ENCODE data around the gene YRDC.

YRDC gene

DNA sequence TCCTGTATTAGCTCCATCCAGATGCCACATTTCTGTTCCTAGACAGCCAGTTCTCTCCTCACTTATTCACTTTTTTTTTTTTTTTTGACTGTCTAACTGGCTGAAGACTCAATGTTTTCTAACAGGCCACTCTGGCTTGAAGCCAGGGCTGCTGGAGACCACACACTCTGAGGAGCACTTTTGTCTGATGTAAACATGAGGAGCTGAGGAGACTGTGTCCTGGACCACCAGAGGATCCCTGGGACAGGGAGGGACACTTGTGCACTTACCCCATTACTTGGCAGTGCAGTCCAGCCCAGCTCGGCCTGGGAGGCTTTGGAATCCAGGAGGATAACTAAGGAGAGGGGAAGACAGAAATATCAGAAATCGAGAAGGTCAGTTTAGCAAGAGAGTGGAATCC lies 45.5 kb downstream of the YRDC start:
- H4K8ac ChIP-seq (ENCODE audit: low read depth, low read length), result no peak overlapping the region
- H3K4me3 ChIP-seq (ENCODE audit: low read depth, low read length), result no peak overlapping the region
- H2AK5ac ChIP-seq (ENCODE audit: low read length), result no peak overlapping the region
- no peaks in the 10 kb centered on the region for H3K79me2 ChIP-seq (ENCODE audit: control insufficient read depth, insufficient read depth, low read length, poor library complexity)
- H3K9ac ChIP-seq (ENCODE audit: low read length), result no peak overlapping the region
- no peaks in the 10 kb centered on the region for H3K79me1 ChIP-seq (ENCODE audit: low read length)
- H2BK12ac ChIP-seq (ENCODE audit: low read length), result no peak overlapping the region
- no peak overlapping the region for H2AFZ ChIP-seq (ENCODE audit: insufficient read depth, low read length, poor library complexity)
- no peak overlapping the region for H3K14ac ChIP-seq (ENCODE audit: low read length)
- no peak overlapping the region for H4K12ac ChIP-seq (ENCODE audit: low read depth, low read length)
- H3K9me3 ChIP-seq (ENCODE audit: insufficient read depth, low read depth, low read length), result peaks cover 12% of the 10 kb centered on the region
- peaks cover 31% of the 10 kb centered on the region for H3K27me3 ChIP-seq (ENCODE audit: insufficient read depth, low read length)
- no peak overlapping the region for H4K91ac ChIP-seq (ENCODE audit: low read depth, low read length)
- no peak overlapping the region for H3K4ac ChIP-seq (ENCODE audit: low read depth, low read length)
- H3K23ac ChIP-seq (ENCODE audit: low read length), result no peak overlapping the region
- H2BK5ac ChIP-seq (ENCODE audit: low read depth, low read length, poor library complexity), result no peak overlapping the region
- H3K4me1 ChIP-seq (ENCODE audit: control insufficient read depth in 1 of 2, insufficient read depth in 2 of 2, low read length in 2 of 2), result no peaks in the 10 kb centered on the region
- no CpG with 5 or more reads among the region's 2 CpGs for WGBS (ENCODE audit: extremely low coverage, insufficient coverage, insufficient read length)
- no peak overlapping the region for H3K27ac ChIP-seq (ENCODE audit: low read depth, low read length)
- no peak overlapping the region for H3K18ac ChIP-seq (ENCODE audit: low read length)
- no peaks in the 10 kb centered on the region for H3K36me3 ChIP-seq (ENCODE audit: control insufficient read depth in 1 of 2, insufficient read depth in 2 of 2, low read length in 2 of 2)
- no peak overlapping the region for H3K4me2 ChIP-seq (ENCODE audit: low read length)
- H2BK120ac ChIP-seq (ENCODE audit: insufficient read depth, low read length, poor library complexity), result no peak overlapping the region
- DNase-seq, result no peak

GRCh38 chr1:37761416-37762095 lies 46.5 kb downstream of the YRDC start:
- no peak overlapping the region for H2BK12ac ChIP-seq (ENCODE audit: low read length)
- no peaks in the 10 kb centered on the region for H3K36me3 ChIP-seq (ENCODE audit: control insufficient read depth in 1 of 2, insufficient read depth in 2 of 2, low read length in 2 of 2)
- no peak overlapping the region for H2BK120ac ChIP-seq (ENCODE audit: insufficient read depth, low read length, poor library complexity)
- H3K4me1 ChIP-seq (ENCODE audit: control insufficient read depth in 1 of 2, insufficient read depth in 2 of 2, low read length in 2 of 2), result no peaks in the 10 kb centered on the region
- no peak overlapping the region for H4K12ac ChIP-seq (ENCODE audit: low read depth, low read length)
- H4K8ac ChIP-seq (ENCODE audit: low read depth, low read length), result no peak overlapping the region
- peaks cover 30% of the 10 kb centered on the region for H3K27me3 ChIP-seq (ENCODE audit: insufficient read depth, low read length)
- DNase-seq, result no peak
- WGBS (ENCODE audit: extremely low coverage, insufficient coverage, insufficient read length), result no CpG with 5 or more reads among the region's 68 CpGs
- no peak overlapping the region for H3K27ac ChIP-seq (ENCODE audit: low read depth, low read length)
- H2AFZ ChIP-seq (ENCODE audit: insufficient read depth, low read length, poor library complexity), result no peak overlapping the region
- no peak overlapping the region for H3K9ac ChIP-seq (ENCODE audit: low read length)
- no peak overlapping the region for H3K4me2 ChIP-seq (ENCODE audit: low read length)
- H3K23ac ChIP-seq (ENCODE audit: low read length), result no peak overlapping the region
- no peak overlapping the region for H3K4ac ChIP-seq (ENCODE audit: low read depth, low read length)
- no peaks in the 10 kb centered on the region for H3K79me2 ChIP-seq (ENCODE audit: control insufficient read depth, insufficient read depth, low read length, poor library complexity)
- H2BK5ac ChIP-seq (ENCODE audit: low read depth, low read length, poor library complexity), result no peak overlapping the region
- H4K91ac ChIP-seq (ENCODE audit: low read depth, low read length), result no peak overlapping the region
- no peak overlapping the region for H3K14ac ChIP-seq (ENCODE audit: low read length)
- H3K79me1 ChIP-seq (ENCODE audit: low read length), result no peaks in the 10 kb centered on the region
- H2AK5ac ChIP-seq (ENCODE audit: low read length), result no peak overlapping the region
- H3K9me3 ChIP-seq (ENCODE audit: insufficient read depth, low read depth, low read length), result peaks cover 11% of the 10 kb centered on the region
- H3K18ac ChIP-seq (ENCODE audit: low read length), result no peak overlapping the region
- no peak overlapping the region for H3K4me3 ChIP-seq (ENCODE audit: low read depth, low read length)

GRCh38 chr1:37759451-37759850 lies 48.6 kb downstream of the YRDC start:
- H3K9ac ChIP-seq (ENCODE audit: low read length), result no peak overlapping the region
- H3K23ac ChIP-seq (ENCODE audit: low read length), result no peak overlapping the region
- no peak overlapping the region for H3K4me2 ChIP-seq (ENCODE audit: low read length)
- no peaks in the 10 kb centered on the region for H3K4me1 ChIP-seq (ENCODE audit: control insufficient read depth in 1 of 2, insufficient read depth in 2 of 2, low read length in 2 of 2)
- H3K18ac ChIP-seq (ENCODE audit: low read length), result no peak overlapping the region
- H4K8ac ChIP-seq (ENCODE audit: low read depth, low read length), result no peak overlapping the region
- no peak overlapping the region for H2BK5ac ChIP-seq (ENCODE audit: low read depth, low read length, poor library complexity)
- no peaks in the 10 kb centered on the region for H3K36me3 ChIP-seq (ENCODE audit: control insufficient read depth in 1 of 2, insufficient read depth in 2 of 2, low read length in 2 of 2)
- H2BK120ac ChIP-seq (ENCODE audit: insufficient read depth, low read length, poor library complexity), result no peak overlapping the region
- no peak overlapping the region for H2AK5ac ChIP-seq (ENCODE audit: low read length)
- no CpG with 5 or more reads among the region's 2 CpGs for WGBS (ENCODE audit: extremely low coverage, insufficient coverage, insufficient read length)
- H3K14ac ChIP-seq (ENCODE audit: low read length), result no peak overlapping the region
- H3K79me1 ChIP-seq (ENCODE audit: low read length), result no peaks in the 10 kb centered on the region
- no peaks in the 10 kb centered on the region for H3K79me2 ChIP-seq (ENCODE audit: control insufficient read depth, insufficient read depth, low read length, poor library complexity)
- no peak overlapping the region for H2BK12ac ChIP-seq (ENCODE audit: low read length)
- no peak overlapping the region for H2AFZ ChIP-seq (ENCODE audit: insufficient read depth, low read length, poor library complexity)
- H3K27ac ChIP-seq (ENCODE audit: low read depth, low read length), result no peak overlapping the region
- H3K9me3 ChIP-seq (ENCODE audit: insufficient read depth, low read depth, low read length), result peaks cover 2% of the 10 kb centered on the region
- no peak overlapping the region for H4K12ac ChIP-seq (ENCODE audit: low read depth, low read length)
- no peak overlapping the region for H4K91ac ChIP-seq (ENCODE audit: low read depth, low read length)
- H3K27me3 ChIP-seq (ENCODE audit: insufficient read depth, low read length), result peaks cover 21% of the 10 kb centered on the region
- DNase-seq, result no peak
- no peak overlapping the region for H3K4me3 ChIP-seq (ENCODE audit: low read depth, low read length)
- H3K4ac ChIP-seq (ENCODE audit: low read depth, low read length), result no peak overlapping the region

DNA sequence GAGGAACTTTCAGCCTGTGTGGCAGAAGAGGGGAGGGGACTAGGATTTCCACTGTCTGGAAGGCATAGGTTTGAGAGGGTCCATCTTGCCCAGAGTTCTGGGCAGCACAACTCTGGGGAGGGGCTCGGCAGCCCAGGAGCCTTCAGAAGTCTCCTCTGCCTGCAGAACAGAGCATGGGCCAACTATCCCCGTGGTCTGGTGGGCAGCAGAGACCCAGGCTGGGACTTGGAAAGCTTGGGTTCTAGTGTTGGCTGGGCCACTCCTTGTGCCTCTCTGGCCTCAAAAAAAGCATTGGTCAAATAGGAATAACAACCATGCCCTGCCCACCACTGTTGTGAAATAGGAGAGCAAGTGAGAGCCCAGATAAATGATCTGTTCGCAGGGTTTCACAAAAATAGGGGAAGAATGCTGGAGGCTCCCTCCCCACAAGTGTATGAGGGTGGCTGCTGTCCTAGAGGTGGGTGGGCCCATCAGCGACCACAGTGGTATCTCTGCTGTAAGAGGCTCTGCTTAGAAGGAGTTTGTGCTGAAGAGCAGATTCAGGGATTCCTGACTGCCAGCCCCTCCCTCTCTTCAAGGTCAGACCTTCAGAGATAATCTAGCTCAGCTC lies 52.0 kb downstream of the YRDC start:
- Histone ChIP-seq H3K36me3 (ENCODE audit: control insufficient read depth in 1 of 2, insufficient read depth in 2 of 2, low read length in 2 of 2) (no peaks in the 10 kb centered on the region), H3K79me1 (ENCODE audit: low read length) (no peaks in the 10 kb centered on the region), H3K18ac (ENCODE audit: low read length) (no peak overlapping the region), H3K9me3 (ENCODE audit: insufficient read depth, low read depth, low read length) (peaks cover 7% of the 10 kb centered on the region), H3K4me3 (ENCODE audit: low read depth, low read length) (no peak overlapping the region), H2BK120ac (ENCODE audit: insufficient read depth, low read length, poor library complexity) (no peak overlapping the region), H3K9ac (ENCODE audit: low read length) (no peak overlapping the region), H3K23ac (ENCODE audit: low read length) (no peak overlapping the region), H3K27me3 (ENCODE audit: insufficient read depth, low read length) (peaks cover 44% of the 10 kb centered on the region), H4K91ac (ENCODE audit: low read depth, low read length) (no peak overlapping the region), H3K4me2 (ENCODE audit: low read length) (no peak overlapping the region), H4K12ac (ENCODE audit: low read depth, low read length) (no peak overlapping the region), H3K79me2 (ENCODE audit: control insufficient read depth, insufficient read depth, low read length, poor library complexity) (no peaks in the 10 kb centered on the region), H2AFZ (ENCODE audit: insufficient read depth, low read length, poor library complexity) (no peak overlapping the region), H2AK5ac (ENCODE audit: low read length) (no peak overlapping the region), H2BK5ac (ENCODE audit: low read depth, low read length, poor library complexity) (no peak overlapping the region), H3K4me1 (ENCODE audit: control insufficient read depth in 1 of 2, insufficient read depth in 2 of 2, low read length in 2 of 2) (peaks cover 0 to 3% of the 10 kb centered on the region in 2 experiments), H3K27ac (ENCODE audit: low read depth, low read length) (no peak overlapping the region), H4K8ac (ENCODE audit: low read depth, low read length) (no peak overlapping the region), H2BK12ac (ENCODE audit: low read length) (no peak overlapping the region), H3K14ac (ENCODE audit: low read length) (no peak overlapping the region), H3K4ac (ENCODE audit: low read depth, low read length) (no peak overlapping the region)
- no CpG with 5 or more reads among the region's 4 CpGs for WGBS (ENCODE audit: extremely low coverage, insufficient coverage, insufficient read length)
- no peak for DNase-seq
